ENCODE data around the gene PSD2. TPM values are rescaled to one million over a fixed set of nuclear protein-coding genes. Genes with fewer than 3 reads are reported as not detected.

The PSD2 gene
- total RNA-seq, 1 donor from 2014 or later = not detected

DNA sequence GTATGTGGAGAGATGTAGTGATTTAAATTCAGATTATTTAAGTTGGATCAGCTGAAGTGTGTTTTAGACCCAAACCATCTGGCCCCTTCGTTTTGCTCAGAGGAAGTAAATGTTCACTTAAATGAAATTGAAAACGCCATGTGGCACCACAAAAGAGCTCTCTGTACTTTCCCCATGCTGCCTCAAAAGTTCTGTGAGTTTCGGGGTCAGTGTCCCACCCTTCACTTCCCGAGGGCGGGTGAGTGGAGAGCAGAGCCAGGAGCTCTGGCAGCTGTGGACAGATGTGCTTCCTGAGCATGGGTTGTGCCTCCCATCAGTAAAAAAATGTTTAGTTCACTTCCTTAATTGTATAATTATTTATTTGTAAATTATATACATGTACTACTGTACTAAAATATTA is 48.4 kb downstream of the PSD2 start:
- Histone ChIP-seq H3K4me3 (no peak overlapping the region), H3K4me1 (peaks cover 0 to 11% of the 10 kb centered on the region in 2 donors), H3K9me3 (no peaks in the 10 kb centered on the region), H3K36me3 (no peaks in the 10 kb centered on the region), H3K27me3 (no peaks in the 10 kb centered on the region), H3K27ac (no peak overlapping the region)
- DNase-seq (ENCODE audit: low spot score in 2 of 2) = no peak
- TF ChIP-seq, protein P1, sequence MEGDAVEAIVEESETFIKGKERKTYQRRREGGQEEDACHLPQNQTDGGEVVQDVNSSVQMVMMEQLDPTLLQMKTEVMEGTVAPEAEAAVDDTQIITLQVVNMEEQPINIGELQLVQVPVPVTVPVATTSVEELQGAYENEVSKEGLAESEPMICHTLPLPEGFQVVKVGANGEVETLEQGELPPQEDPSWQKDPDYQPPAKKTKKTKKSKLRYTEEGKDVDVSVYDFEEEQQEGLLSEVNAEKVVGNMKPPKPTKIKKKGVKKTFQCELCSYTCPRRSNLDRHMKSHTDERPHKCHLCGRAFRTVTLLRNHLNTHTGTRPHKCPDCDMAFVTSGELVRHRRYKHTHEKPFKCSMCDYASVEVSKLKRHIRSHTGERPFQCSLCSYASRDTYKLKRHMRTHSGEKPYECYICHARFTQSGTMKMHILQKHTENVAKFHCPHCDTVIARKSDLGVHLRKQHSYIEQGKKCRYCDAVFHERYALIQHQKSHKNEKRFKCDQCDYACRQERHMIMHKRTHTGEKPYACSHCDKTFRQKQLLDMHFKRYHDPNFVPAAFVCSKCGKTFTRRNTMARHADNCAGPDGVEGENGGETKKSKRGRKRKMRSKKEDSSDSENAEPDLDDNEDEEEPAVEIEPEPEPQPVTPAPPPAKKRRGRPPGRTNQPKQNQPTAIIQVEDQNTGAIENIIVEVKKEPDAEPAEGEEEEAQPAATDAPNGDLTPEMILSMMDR (IDR thresholded peaks at IDR 0.05) = no peak
- intact Hi-C loops (cut with DNase I) = loop anchor here (1.0 kb wide), 1 partner anchor 57 kb away; no protein-coding TSS in a partner anchor

DNA sequence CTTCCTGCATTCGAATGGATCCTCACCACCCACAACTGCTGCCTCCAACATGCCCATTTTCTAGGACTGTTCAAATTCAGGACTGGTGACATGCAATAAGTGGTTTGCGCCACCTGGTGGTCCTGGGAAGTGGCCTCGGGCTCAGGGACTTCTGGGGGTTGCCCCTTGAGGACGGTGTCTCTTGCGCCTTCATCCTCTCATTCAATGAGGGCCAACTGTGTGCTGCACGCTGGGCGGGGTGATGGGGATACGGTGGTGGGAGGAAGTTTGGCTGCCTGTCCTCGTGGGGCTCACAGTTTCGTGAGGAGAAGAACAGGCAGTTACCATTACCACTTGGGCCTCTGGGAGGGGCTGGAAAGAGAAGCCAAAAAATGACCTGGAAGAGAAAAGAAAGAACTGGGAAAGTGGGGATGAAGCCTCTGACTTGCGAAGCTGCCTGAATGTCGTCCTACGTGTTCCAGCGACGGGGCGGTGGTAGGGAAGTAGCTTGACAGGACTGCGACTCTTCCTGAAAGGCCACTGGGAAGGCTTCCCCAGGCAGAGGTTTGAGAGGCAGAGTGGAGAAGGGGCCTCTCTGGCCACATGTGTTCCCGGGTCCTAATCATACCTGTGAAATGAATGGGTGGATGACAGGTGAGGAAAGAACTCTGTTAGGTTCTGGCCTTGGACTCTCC is 49.0 kb downstream of the PSD2 start:
- Histone ChIP-seq H3K27ac (no peak overlapping the region), H3K4me3 (no peak overlapping the region), H3K4me1 (peaks cover 0 to 11% of the 10 kb centered on the region in 2 donors), H3K36me3 (no peaks in the 10 kb centered on the region), H3K27me3 (no peaks in the 10 kb centered on the region), H3K9me3 (no peaks in the 10 kb centered on the region)
- peak in 1 of 2 donors; percentile 86 for DNase-seq (ENCODE audit: low spot score in 2 of 2)
- TF ChIP-seq, protein P1 (IDR thresholded peaks at IDR 0.05) = peak; percentile 49 to 75 (median 56)
- intact Hi-C loops (cut with DNase I) = loop anchor here (1.0 to 5.0 kb wide), 2 partner anchors 57 to 207 kb away; no protein-coding TSS in a partner anchor

DNA sequence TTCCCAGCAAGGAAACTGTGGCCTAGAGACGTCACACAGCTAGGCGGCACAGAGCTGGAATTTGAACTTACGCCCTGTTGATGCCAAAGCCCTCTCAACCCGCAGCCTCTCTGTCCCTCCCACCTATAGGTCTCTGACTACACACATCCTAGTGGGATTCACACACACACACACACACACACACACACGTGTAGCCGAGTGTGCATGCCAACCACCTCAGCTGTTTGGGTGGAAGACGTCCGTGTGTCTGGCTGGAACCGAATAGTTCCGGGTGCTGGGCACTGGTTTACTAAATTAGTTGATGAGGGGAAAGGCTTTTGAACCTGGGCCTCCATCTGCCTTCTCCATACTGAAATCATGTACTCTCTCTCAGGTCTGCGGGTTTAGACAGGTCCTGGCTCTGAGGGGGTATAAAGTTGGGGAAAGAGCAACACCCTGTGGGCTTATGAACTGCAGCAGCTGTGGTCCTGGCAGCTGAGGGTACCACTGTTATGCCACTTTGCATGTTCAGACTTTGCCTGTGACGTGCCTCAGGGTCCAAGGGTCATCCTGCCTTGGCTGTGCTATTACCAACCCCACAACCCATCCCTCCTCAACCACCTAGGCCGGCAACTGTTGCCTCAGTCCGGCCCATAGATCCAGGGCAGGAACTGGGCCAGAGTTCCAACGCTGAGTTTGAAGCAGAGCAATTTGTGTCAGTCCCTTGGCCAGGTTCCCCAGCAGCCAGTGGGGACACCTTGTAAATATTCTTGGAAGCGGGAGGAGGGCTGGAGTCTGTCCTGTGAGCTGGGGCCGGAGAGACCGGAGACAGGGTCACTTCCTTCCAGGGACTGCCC is 50.5 kb downstream of the PSD2 start:
- DNase-seq (ENCODE audit: low spot score in 2 of 2) = no peak
- TF ChIP-seq, protein P1 (IDR thresholded peaks at IDR 0.05) = no peak
- intact Hi-C loops (cut with DNase I) = loop anchor here (5.0 kb wide), 1 partner anchor 209 kb away; no protein-coding TSS in a partner anchor
- H3K36me3 ChIP-seq = no peaks in the 10 kb centered on the region
- no peaks in the 10 kb centered on the region for H3K9me3 ChIP-seq
- no peak overlapping the region for H3K4me3 ChIP-seq
- no peak overlapping the region for H3K27ac ChIP-seq
- no peaks in the 10 kb centered on the region for H3K27me3 ChIP-seq
- H3K4me1 ChIP-seq = peaks cover 0 to 11% of the 10 kb centered on the region in 2 donors

DNA sequence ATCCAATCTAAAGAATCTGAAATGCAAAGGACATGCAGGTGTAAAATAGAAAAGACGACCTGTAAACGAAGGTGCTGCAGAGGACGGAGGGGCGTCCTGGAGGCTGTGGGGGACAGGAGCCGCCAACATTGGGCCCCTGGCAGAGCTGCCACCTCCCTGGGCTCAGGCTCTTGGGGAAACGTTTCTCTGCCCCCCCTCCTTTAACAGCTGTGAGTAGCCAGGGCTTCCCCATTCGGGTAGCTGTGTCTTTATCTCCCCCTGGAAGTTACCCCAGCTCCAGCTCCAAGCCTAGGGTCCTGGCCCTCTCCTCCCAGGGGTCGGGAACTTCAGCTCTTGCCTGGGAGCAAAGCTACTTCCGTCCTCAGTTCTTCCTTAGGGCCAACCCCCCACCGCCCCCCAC is 51.5 kb downstream of the PSD2 start:
- Histone ChIP-seq H3K4me1 (peaks cover 0 to 11% of the 10 kb centered on the region in 2 donors), H3K9me3 (no peaks in the 10 kb centered on the region), H3K27ac (no peak overlapping the region), H3K27me3 (no peaks in the 10 kb centered on the region), H3K36me3 (no peaks in the 10 kb centered on the region), H3K4me3 (peak overlapping the region in 1 of 2 donors; percentile 88)
- TF ChIP-seq, protein P1 (IDR thresholded peaks at IDR 0.05) = no peak
- no peak for DNase-seq (ENCODE audit: low spot score in 2 of 2)
- intact Hi-C loops (cut with DNase I) = loop anchor here (5.0 kb wide), 1 partner anchor 210 kb away; no protein-coding TSS in a partner anchor

DNA sequence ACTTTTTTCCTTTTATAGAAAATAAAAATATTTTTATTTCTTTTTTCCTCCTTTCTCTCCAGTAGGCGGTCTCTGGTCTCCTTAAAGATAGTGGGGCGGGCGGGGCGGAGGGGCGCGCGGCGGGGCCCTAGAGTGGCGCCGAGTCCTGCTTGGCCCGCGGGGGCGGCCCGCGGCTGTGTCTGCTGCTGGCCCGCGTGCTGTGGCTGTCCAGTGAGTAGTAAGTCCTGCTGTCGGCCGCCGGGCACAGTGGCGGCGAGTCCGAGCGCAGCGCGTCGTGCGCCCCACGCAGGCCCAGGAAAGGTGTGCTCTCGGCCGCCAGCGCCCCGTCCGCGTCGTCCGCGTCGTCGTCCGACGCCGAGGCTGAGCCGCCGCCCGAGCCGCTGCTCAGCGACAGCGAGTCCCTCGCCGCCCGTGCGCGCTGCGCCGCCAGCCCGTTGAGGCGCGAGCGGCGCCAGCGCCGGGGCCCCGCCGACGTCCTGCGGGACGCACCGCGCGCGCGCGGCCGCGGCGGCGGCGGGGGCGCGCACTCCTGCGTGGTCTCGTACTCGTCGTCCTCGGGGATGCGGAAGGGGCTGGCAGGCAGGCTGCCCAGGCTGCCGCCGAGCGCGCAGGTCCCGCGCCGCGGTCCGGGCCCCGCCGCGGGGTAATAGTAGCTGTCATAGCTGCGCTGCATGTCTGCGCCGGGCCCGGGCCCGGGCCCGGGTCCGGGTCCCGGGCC is 52.3 kb downstream of the PSD2 start:
- peak in 1 of 2 donors; percentile 81 for DNase-seq (ENCODE audit: low spot score in 2 of 2)
- no peaks in the 10 kb centered on the region for H3K27me3 ChIP-seq
- H3K4me3 ChIP-seq = peak overlapping the region; percentile 88 to 90
- TF ChIP-seq, protein P1 (IDR thresholded peaks at IDR 0.05) = peak in 1 of 3 experiments; percentile 32
- intact Hi-C loops (cut with DNase I) = loop anchor here (1.0 to 5.0 kb wide), 2 partner anchors 60 to 211 kb away; no protein-coding TSS in a partner anchor
- H3K4me1 ChIP-seq = peaks cover 0 to 11% of the 10 kb centered on the region in 2 donors
- no peaks in the 10 kb centered on the region for H3K9me3 ChIP-seq
- H3K27ac ChIP-seq = peak overlapping the region; percentile 82 to 95
- no peaks in the 10 kb centered on the region for H3K36me3 ChIP-seq

Data from ascending aorta (tissue), 2 donors.